Stimulated activated CD8-positive, alpha-beta memory T cell treated with anti-CD3 and anti-CD28 coated beads, Interleukin-2, amount 100 ng/mL, for 48 hours (primary cell): ENCODE data around the gene CXCL11.
"Not testable (repeated sequence)": the region's sequence is repeated elsewhere in the genome, so short reads cannot be mapped to it uniquely, and the experiment has no call there.

Source experiments
- DNase-seq, 2 donors: peaks; one replicate each; pipeline ENCODE4 v3.0.0-alpha.2; 2020; ENCODE audit warnings: low read depth in 2 of 2

Gene CXCL11

GRCh38 chr4:76035799-76036380 is at the start of gene CXCL11:
Gene CXCL11, minus strand, starts transcription at chr4:76036070. Its CDS starts 83 bp downstream, at chr4:76035987.
- DNase-seq, result no peak

- no peak for DNase-seq
Observed at GRCh38 chr4:76084542-76084941, 48.7 kb upstream of the CXCL11 start.

- DNase-seq, result no peak
Observed at GRCh38 chr4:76083386-76083988, 47.6 kb upstream of the CXCL11 start.

GRCh38 chr4:76078033-76078613 is 42.3 kb upstream of the CXCL11 start:
- DNase-seq, result no peak

GRCh38 chr4:76074993-76075600 is 39.2 kb upstream of the CXCL11 start:
- no peak for DNase-seq

GRCh38 chr4:76074468-76074867 is 38.6 kb upstream of the CXCL11 start, which contains the start of gene ART3:
Gene ART3, plus strand, starts transcription at chr4:76074709. Its CDS starts 1,181 bp downstream, at chr4:76075890.
- no peak for DNase-seq

- no peak for DNase-seq
Observed at GRCh38 chr4:76072760-76073159, 36.9 kb upstream of the CXCL11 start.

GRCh38 chr4:76067652-76068286 is 31.9 kb upstream of the CXCL11 start:
- DNase-seq, result peak; percentile 34 to 49

- no peak for DNase-seq
Observed at GRCh38 chr4:76066546-76066945, 30.7 kb upstream of the CXCL11 start.

GRCh38 chr4:76061982-76062381 is 26.1 kb upstream of the CXCL11 start:
- no peak for DNase-seq

- no peak for DNase-seq
Observed at GRCh38 chr4:76061421-76061820, 25.6 kb upstream of the CXCL11 start.

GRCh38 chr4:76060506-76060905 is 24.6 kb upstream of the CXCL11 start:
- no peak for DNase-seq

GRCh38 chr4:76059750-76060149 is 23.9 kb upstream of the CXCL11 start:
- DNase-seq, result no peak

- no peak for DNase-seq
Observed at GRCh38 chr4:76058888-76059426, 23.1 kb upstream of the CXCL11 start.

GRCh38 chr4:76058302-76058701 is 22.4 kb upstream of the CXCL11 start:
- DNase-seq, result no peak

GRCh38 chr4:76055421-76055820 is 19.6 kb upstream of the CXCL11 start:
- DNase-seq, result no peak

GRCh38 chr4:76055016-76055415 is 19.1 kb upstream of the CXCL11 start:
- DNase-seq, result no peak

GRCh38 chr4:76053730-76054129 is 17.9 kb upstream of the CXCL11 start:
- DNase-seq, result no peak

GRCh38 chr4:76050560-76051050 is 14.7 kb upstream of the CXCL11 start:
- DNase-seq, result not testable (repeated sequence)

- not testable (repeated sequence) for DNase-seq
Observed at GRCh38 chr4:76049860-76050416, 14.1 kb upstream of the CXCL11 start.

- DNase-seq, result not testable (repeated sequence)
Observed at GRCh38 chr4:76044686-76045085, 8.8 kb upstream of the CXCL11 start.

GRCh38 chr4:76043306-76043705 is 7.4 kb upstream of the CXCL11 start:
- DNase-seq, result not testable (repeated sequence)
